ENCODE measurements around the gene GPR161. TPM values are rescaled to one million over a fixed set of nuclear protein-coding genes. Genes with fewer than 3 reads are reported as not detected.

The GPR161 gene
- total and polyA plus RNA-seq, 8 donors: 1.1 to 8.1 (median 4.2) TPM

DNA sequence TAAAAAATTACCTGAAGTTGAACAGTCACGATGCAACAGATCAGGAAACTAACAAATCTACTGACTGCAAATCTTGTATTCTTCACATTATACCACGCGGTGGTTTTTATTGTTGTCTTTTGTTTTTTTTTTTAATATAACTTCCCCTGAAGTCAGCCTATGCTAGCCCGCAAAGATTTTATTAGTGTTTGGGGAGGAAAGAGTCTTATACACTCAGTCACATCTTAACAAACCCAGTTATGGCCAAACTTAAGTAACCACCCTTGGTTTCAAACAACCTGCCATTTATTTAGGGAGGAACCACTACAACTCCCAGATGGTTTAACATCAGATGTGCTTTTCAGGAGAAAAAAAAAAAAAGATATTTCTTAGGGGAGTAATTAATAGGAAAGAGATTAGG is 15.2 kb upstream of the GPR161 start:
- Histone ChIP-seq H3K4me1 (no peaks in the 10 kb centered on the region), H3K27ac (no peak overlapping the region), H3K4me3 (no peak overlapping the region), H3K9me3 (no peaks in the 10 kb centered on the region), H3K36me3 (no peaks in the 10 kb centered on the region), H3K27me3 (no peaks in the 10 kb centered on the region)
- WGBS, 5 donors: 90 to 94% (median 91%) methylated on average over 4 of the region's 4 CpGs
- no peak for DNase-seq
- intact Hi-C loops (cut with DNase I; ENCODE audit: low total_unique reads): no loop called here
- no peak for TF ChIP-seq EP300 (IDR thresholded peaks at IDR 0.05)
- TF ChIP-seq, protein P1, sequence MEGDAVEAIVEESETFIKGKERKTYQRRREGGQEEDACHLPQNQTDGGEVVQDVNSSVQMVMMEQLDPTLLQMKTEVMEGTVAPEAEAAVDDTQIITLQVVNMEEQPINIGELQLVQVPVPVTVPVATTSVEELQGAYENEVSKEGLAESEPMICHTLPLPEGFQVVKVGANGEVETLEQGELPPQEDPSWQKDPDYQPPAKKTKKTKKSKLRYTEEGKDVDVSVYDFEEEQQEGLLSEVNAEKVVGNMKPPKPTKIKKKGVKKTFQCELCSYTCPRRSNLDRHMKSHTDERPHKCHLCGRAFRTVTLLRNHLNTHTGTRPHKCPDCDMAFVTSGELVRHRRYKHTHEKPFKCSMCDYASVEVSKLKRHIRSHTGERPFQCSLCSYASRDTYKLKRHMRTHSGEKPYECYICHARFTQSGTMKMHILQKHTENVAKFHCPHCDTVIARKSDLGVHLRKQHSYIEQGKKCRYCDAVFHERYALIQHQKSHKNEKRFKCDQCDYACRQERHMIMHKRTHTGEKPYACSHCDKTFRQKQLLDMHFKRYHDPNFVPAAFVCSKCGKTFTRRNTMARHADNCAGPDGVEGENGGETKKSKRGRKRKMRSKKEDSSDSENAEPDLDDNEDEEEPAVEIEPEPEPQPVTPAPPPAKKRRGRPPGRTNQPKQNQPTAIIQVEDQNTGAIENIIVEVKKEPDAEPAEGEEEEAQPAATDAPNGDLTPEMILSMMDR (IDR thresholded peaks at IDR 0.05): no peak
- TF ChIP-seq POLR2AphosphoS5 (IDR thresholded peaks at IDR 0.05): no peak
- no peak for TF ChIP-seq POLR2A (IDR thresholded peaks at IDR 0.05)

DNA sequence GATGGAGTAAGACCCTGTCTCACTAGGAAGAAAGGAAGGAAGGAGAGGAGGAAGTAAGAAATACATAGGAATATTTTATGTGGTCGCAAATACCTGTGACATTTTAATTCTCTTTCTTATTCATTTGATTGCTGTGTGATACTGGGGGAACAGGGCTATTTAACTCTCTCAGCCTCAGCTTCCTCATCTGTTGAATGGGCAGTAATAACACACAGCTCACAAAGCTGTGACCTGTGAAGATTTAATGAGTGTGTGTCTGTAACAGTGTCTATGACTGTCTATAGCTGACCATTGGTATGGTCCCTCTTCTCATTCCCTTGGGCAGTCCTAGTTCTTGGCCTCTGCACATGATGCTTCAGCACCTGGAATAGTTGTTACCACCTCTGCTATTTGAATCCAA is 13.6 kb upstream of the GPR161 start:
- H3K4me1 ChIP-seq: peaks cover 0 to 14% (median 1%) of the 10 kb centered on the region in 4 donors
- intact Hi-C loops (cut with DNase I; ENCODE audit: low total_unique reads): no loop called here
- no peaks in the 10 kb centered on the region for H3K9me3 ChIP-seq
- no peak for TF ChIP-seq POLR2AphosphoS5 (IDR thresholded peaks at IDR 0.05)
- TF ChIP-seq EP300 (IDR thresholded peaks at IDR 0.05): no peak
- no peak for TF ChIP-seq POLR2A (IDR thresholded peaks at IDR 0.05)
- TF ChIP-seq, protein P1 (IDR thresholded peaks at IDR 0.05): no peak
- H3K4me3 ChIP-seq: no peak overlapping the region
- H3K27ac ChIP-seq: no peak overlapping the region
- no peak for DNase-seq
- 93 to 97% (median 94%) methylated on average over 1 of the region's 1 CpG for WGBS, 5 donors
- no peaks in the 10 kb centered on the region for H3K27me3 ChIP-seq
- no peaks in the 10 kb centered on the region for H3K36me3 ChIP-seq

DNA sequence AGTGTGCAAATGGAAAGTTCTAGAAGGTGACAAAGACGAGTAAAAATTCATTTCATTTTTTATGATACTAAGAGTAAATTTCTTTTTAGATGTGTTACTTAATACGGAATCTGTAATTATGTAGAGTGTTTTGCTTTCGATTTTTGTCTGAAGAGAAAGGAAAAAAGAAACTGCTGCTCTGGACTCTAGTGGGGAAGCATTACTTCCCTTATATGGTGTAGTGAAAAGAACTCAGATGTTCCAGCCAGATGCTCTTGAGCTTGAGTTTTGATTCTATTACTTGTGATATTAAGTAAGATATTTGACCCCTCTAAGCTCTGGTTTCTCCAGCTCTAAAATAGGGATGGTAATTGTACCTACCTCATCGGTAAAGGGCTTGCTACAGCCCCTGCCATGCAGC is 12.2 kb upstream of the GPR161 start:
- peak overlapping the region in 2 of 5 donors; percentile 6 to 22 for H3K27ac ChIP-seq
- peaks cover 0 to 15% (median 1%) of the 10 kb centered on the region in 4 donors for H3K4me1 ChIP-seq
- H3K9me3 ChIP-seq: no peaks in the 10 kb centered on the region
- no peaks in the 10 kb centered on the region for H3K27me3 ChIP-seq
- WGBS, 5 donors: 51 to 77% (median 74%) methylated on average over 4 of the region's 4 CpGs
- TF ChIP-seq POLR2A (IDR thresholded peaks at IDR 0.05): no peak
- no peak overlapping the region for H3K4me3 ChIP-seq
- intact Hi-C loops (cut with DNase I; ENCODE audit: low total_unique reads): no loop called here
- no peak for DNase-seq
- no peaks in the 10 kb centered on the region for H3K36me3 ChIP-seq

DNA sequence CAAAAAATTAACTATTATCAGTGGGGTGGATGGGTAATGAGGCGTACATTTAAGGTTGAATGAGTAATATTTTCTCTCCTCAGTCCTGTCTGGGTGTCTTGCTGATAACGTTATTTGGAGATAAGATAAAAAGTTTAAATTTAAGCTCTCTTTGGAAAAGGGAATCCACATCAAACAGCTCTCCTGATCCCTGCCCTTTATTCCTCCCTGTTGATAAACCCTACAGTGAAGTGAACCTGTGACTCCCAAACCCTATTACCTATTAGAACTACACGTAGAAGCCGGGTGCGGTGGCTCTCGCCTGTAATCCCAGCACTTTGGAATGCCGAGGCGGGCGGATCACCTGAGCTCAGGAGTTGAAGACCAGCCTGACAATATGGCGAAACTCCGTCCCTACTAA is 9.9 kb upstream of the GPR161 start:
- intact Hi-C loops (cut with DNase I; ENCODE audit: low total_unique reads): no loop called here
- Histone ChIP-seq H3K27me3 (no peaks in the 10 kb centered on the region), H3K27ac (no peak overlapping the region), H3K4me1 (peaks cover 0 to 15% (median 1%) of the 10 kb centered on the region in 4 donors), H3K9me3 (no peaks in the 10 kb centered on the region), H3K36me3 (no peaks in the 10 kb centered on the region), H3K4me3 (no peak overlapping the region)
- no peak for TF ChIP-seq EP300 (IDR thresholded peaks at IDR 0.05)
- TF ChIP-seq POLR2A (IDR thresholded peaks at IDR 0.05): no peak
- TF ChIP-seq POLR2AphosphoS5 (IDR thresholded peaks at IDR 0.05): no peak
- TF ChIP-seq, protein P1 (IDR thresholded peaks at IDR 0.05): no peak
- DNase-seq: peak in 1 of 2 donors; percentile 36
- WGBS, 5 donors: 41 to 66% (median 61%) methylated on average over 11 of the region's 11 CpGs

DNA sequence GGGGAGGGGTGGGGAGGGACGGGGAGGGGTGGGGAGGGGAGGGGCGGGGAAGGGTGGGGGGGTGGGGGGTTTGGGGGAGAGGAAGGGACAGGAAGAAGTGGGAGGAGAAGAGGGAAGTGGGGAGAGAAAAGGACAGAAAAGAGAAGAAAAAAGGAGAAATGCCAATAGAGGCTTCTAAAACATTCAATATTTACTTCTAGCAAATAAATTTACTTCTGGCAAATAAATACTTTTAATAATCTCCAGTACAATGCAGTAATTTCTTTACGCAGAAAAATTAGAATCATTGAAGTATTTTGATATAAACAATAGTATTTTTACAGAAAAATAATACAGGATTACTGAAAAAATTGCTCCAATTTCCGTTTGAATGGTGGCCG is 9.4 kb upstream of the GPR161 start:
- DNase-seq: no peak
- Histone ChIP-seq H3K4me3 (no peak overlapping the region), H3K36me3 (no peaks in the 10 kb centered on the region), H3K27me3 (no peaks in the 10 kb centered on the region), H3K4me1 (peaks cover 0 to 15% (median 1%) of the 10 kb centered on the region in 4 donors), H3K9me3 (no peaks in the 10 kb centered on the region), H3K27ac (no peak overlapping the region)
- intact Hi-C loops (cut with DNase I; ENCODE audit: low total_unique reads): no loop called here
- TF ChIP-seq EP300 (IDR thresholded peaks at IDR 0.05): no peak
- WGBS, 5 donors: 31 to 44% (median 35%) methylated on average over 3 to 5 of the region's 5 CpGs
